HEK293 (cell line): ENCODE measurements around the gene LAMP5.

Experiments
- ATF2 ChIP-seq: fragments of 450-650 bp; formaldehyde crosslinking; IDR thresholded peaks from 2 replicates; pipeline ENCODE4 v1.5.1; 2016; ENCODE audit warnings: missing biosample characterization, missing genetic modification characterization, low read depth
- CTCF ChIP-seq: fragments of 450-650 bp; formaldehyde crosslinking; IDR thresholded peaks from 2 replicates; pipeline ENCODE4 v1.5.1; 2016; ENCODE audit warnings: missing biosample characterization, missing genetic modification characterization
- MYNN ChIP-seq: fragments of 450-650 bp; formaldehyde crosslinking; IDR thresholded peaks from 2 replicates; pipeline ENCODE4 v1.5.1; 2016; ENCODE audit warnings: missing biosample characterization, missing genetic modification characterization, borderline replicate concordance
- RBAK ChIP-seq: fragments of 450-650 bp; formaldehyde crosslinking; IDR thresholded peaks from 2 replicates; pipeline ENCODE4 v1.5.1; 2016; ENCODE audit warnings: missing biosample characterization, missing genetic modification characterization
- ZFP3 ChIP-seq: fragments of 450-650 bp; formaldehyde crosslinking; IDR thresholded peaks from 2 replicates; pipeline ENCODE4 v1.5.1; 2016; ENCODE audit warnings: low read depth, missing biosample characterization, missing genetic modification characterization
- ZNF114 ChIP-seq: fragments of 450-650 bp; formaldehyde crosslinking; IDR thresholded peaks from 2 replicates; pipeline ENCODE4 v1.5.0; 2017; ENCODE audit warnings: missing biosample characterization, missing genetic modification characterization

GRCh38 chr20:9510911-9511310, 3.5 kb upstream of the LAMP5 start:
- TF ChIP-seq RBAK (tag by site-specific recombination) (no peak), ATF2 (tag by site-specific recombination) (no peak), ZNF114 (no peak), CTCF (tag by site-specific recombination) (no peak), MYNN (tag by site-specific recombination) (no peak), ZFP3 (tag by site-specific recombination) (no peak)
